ENCODE data around the gene RMRP.

RMRP gene

DNA sequence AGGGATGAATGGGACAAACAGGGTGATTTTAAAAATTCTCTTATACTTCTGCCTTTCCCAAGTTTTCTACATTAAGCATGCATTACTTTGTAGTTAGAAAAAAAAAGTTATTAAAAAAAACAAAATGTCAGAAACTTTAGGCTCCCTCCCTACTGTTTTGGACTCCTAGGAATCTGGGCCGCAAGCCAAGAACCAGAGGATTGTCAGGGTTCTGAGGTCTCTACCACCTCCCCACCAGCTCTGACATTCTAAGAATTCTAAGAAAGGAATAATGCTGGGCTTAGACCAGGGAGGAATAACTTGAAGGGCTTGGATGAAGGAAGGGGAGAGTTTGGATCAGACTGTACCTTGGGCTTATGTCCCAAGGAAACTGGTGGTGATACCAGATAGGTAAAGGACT is 8.2 kb upstream of the RMRP start:
- no peak for DNase-seq (ENCODE audit: low read depth, low spot score)

DNA sequence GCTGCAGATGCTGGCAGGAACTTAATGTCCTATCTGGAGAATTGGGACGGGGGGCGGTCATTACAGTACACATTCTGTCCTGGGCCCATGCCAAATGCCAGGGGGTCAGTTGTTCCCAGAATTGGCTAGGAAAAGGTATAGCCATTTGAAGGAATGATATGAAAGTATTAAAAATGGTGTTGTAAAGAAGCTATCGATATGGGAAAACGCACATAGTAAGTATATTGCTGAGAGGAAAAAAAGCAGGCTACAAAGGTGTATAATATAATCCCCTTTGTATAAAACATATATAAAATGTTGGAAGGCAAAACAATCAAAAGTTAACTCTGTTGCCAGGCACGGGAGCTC is 7.6 kb upstream of the RMRP start:
- DNase-seq (ENCODE audit: low read depth, low spot score): no peak

DNA sequence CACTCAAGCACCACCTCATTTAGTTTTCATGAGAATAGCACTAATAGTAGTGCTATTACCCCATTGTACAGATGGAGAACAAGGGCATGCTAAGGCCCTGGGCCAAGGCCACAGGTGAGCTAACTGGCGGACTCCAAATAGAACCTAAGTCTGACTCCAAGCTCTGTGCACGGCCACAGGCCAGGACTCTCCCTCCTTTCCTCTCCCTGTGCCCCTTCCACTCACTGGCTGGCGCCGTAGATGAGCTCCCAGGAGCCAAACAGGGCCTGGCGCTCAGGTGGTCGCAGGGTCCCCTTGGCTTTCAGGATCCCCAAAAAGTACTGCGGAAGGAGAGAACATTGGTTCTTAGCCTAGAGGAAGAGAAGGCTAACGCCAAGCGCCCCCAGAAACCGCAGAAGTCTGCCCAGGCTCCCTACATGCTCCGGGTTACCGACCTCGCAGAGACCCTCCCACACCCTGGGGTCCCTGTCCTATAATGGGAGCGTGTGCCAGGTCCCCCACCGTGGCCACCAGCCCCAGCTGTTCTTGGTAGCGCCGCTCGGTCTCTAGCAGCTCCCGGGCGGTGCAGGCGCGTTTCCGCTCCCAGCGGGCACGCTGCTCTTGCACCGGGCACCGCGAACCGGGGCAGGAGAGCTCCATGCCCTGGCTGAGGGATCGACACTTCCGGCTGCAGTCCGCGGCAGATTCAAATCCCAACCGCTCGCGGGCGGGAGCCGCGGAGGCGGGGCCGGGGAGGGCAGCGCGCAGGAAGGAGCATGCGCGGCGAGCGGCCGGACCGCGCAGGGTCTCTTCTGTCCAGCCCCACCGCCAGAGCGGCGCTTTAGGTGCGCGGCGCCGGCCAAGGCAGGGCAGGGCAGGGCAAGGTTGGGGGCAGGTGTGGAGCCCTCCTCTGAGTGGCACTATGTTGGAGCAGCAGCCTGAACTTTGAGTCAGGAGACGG is 7.0 kb upstream of the RMRP start, which contains the start of gene ARHGEF39:
TSS of gene ARHGEF39 (minus strand) at position 665 of the 940 bp plus-strand sequence. CDS start at position 639, 26 bp downstream.
- DNase-seq (ENCODE audit: low read depth, low spot score): peak; percentile 96

DNA sequence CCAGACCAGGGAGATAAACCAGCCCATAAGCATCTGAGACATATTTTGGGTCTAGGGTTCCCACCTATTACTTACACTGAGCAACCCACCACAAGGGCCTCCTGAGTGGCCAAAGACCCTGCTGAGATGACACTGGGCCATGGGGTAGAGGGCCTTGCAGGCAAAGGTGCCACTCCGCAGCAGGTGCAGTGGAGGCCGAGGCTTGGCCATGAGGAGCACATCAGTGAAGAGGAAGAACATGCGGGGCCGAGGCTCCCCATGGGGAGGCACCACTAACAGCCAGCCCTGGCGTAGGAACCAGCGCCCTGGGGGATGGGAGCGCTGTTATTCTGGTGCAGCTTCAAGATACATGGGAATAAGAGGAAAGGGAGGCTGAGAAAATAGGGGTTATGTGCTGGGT is 4.6 kb upstream of the RMRP start:
- DNase-seq (ENCODE audit: low read depth, low spot score): no peak

DNA sequence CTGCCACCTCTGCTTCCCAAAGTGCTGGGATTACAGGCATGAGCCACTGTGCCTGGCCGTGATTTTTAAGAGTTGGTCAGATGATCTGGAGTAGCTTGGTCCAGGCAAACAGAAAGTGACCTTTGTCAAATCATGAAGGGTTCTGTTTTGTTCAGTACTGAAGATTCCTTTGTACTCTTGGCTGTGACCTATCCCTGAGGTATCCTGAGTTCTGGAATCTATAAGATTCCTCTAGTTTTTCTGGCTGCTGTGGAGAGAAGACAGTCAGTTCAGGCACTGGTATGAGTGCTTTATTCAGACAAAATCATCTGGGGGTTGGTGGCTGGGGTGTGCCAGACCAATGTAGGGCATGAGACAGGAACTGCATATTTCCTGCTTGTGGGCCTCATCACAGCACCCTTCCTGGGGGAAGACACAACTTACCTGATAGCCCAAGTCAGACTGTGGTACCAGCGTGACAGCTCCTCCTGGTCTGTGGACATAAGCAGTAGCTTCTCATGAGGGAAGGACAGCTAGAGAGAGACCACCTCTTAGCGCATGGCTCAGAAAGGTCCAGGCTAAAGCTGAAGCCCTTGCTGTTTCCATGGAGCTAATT is 4.0 kb upstream of the RMRP start:
- no peak for DNase-seq (ENCODE audit: low read depth, low spot score)

DNA sequence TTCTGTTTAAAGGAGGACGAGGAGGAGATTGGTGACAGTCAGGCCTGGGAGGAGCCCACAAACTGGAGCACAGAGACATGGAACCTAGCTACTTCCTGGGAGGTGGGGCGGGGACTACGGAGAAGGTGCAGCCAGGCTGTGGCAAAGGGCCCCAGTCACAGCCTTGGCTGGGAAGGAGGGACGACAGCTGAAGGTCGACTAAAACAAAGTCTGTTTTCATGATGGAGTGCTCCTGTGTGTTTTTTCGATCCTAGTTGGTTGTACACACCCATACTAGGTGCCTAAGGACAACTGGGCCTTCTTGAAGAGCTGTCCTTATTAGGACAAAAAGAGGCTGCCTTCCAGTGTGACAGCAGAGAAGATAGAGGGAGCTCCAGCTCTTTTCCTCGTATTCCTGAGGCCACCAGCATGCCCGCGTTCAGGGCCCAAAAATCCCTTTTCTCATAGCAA is 3.2 kb upstream of the RMRP start:
- DNase-seq (ENCODE audit: low read depth, low spot score): peak; percentile 57

DNA sequence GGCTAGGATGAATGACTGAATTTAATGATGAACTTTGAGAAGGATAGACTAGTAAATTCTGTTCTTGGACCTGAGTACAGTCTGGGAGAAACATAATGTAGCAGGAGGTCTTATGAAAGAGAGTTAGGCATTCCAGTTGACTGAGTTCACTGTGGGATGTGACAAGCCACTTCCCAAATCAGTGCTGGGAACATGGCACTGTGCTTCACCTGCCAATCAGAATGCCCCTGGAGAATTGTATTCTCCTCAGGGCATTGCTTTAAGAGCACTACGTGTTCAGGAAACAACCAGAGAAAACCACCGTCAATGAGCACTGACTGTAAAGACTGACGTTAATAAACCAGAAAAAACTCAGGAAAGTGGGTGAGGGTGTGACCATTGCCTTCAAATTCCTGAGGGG is 1.5 kb upstream of the RMRP start:
- no peak for DNase-seq (ENCODE audit: low read depth, low spot score)

DNA sequence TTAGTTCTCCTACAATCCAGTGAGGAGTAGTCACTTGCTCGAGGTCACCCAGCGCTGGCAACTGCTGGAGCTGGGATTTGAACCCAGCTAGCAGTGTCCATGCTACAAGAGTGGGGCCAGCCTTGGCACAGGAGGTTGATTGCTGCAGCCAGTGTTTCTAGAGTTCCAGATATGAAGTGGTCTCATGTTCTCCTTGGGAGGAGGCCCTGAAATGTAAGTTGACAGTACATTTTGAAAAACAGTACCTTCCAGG is 1.1 kb upstream of the RMRP start:
- no peak for DNase-seq (ENCODE audit: low read depth, low spot score)

DNA sequence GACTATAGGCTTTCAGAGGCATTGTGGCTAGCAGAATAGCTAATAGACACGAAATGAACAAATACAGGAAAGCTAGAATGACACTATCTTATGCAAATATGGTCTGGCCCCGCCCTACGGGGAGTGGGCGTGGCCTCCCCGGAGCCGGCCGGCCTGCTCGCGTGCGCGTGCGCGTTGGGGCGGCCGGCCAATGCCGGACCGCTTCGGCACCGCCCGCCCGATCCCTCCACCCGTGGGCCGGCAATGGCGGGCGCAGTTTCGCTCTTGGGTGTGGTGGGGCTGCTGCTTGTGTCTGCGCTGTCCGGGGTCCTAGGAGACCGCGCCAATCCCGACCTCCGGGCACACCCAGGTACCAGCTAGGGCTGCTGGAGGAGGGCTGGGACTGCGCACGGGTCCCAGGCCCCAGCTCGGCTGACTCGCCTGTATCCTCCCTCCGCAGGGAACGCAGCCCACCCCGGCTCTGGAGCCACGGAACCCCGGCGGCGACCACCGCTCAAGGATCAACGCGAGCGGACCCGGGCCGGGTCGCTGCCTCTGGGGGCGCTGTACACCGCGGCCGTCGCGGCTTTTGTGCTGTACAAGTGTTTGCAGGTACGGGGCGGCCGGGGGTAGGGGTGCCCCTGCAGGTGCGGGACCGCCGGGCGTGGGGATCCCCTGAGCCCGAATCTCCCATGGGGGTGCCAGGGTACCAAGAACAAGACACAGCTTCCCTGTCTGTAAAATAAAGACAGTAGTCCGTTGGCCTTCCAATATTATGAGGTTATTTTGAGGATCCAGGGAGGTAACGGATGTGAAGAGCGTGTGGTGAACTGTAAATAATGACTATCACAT is 533 bp upstream of the RMRP start, which contains the start of gene CCDC107:
TSS of gene CCDC107 (plus strand) at position 156 of the 831 bp plus-strand sequence. CDS start at position 244, 88 bp downstream.
- DNase-seq (ENCODE audit: low read depth, low spot score): peak; percentile 93

DNA sequence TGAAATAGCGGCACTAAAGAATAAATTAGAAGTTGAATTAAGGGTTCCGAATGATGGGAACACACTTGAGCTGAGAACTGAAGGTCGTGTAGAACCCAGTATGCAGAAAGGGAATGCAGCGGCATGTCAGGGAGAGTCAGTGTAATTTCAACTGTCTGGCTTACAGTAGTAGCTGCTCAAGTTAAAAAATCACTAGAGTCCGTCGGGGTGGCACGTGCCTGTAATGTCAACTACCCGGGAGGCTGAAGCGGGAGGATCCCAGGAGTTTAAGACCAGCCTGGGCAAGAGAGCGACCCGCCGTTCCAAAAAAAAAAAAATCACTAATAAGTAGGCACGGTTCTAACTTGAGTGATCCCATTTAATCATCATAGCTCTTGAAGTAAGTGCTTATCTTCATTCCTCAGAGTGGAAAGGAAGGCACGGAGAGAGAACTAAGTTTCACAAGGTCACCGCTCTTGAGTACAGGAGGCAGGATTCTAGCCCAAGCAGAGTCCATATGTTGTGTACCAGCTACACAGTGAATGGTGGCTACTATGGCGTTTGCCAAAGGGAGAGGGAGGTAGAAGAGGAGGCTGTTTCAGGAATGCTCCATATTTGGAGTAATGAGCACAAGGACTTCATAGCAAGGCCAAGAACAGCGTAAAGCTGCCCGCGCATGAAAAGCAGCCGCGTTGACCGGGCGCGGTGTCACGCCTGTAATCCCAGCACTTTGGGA is 831 bp downstream of the RMRP start:
- no peak for DNase-seq (ENCODE audit: low read depth, low spot score)

DNA sequence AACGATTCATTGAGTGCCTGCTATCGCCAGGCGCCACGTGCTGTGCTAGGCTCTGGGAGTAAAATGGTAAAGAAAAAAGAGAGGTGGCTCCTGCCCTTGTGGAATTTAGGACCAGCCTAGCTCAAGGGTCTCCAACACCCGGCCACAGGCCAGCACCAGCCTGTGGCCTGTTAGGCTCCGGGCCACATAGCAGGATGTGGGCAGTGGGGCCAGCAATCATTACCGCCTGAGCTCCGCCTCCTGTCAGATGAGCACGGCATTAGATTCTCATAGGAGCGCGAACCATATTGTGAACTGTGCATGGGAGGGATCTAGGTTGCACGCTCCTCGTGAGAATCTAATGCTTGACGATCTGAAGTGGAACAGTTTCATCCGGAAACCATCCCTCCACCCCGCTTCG is 1.5 kb downstream of the RMRP start:
- DNase-seq (ENCODE audit: low read depth, low spot score): no peak

DNA sequence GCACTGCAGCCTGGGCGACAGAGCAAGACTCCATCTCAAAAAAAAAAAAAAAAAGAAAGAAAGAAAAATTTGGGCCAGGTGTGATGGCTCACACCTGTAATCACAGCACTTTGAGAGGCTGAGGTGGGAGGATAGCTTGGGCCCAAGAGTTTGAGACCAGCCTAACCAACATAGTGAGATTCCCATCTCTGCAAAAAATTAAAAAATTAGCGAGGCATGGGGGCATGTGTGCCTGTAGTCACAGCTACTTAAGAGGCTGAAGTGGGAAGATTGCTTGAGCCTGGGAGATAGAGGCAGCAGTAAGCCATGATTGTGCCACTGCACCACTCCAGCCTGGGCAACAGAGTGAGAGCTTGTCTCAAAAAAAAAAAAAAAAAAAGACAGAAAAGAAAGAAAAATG is 4.2 kb downstream of the RMRP start:
- no peak for DNase-seq (ENCODE audit: low read depth, low spot score)

DNA sequence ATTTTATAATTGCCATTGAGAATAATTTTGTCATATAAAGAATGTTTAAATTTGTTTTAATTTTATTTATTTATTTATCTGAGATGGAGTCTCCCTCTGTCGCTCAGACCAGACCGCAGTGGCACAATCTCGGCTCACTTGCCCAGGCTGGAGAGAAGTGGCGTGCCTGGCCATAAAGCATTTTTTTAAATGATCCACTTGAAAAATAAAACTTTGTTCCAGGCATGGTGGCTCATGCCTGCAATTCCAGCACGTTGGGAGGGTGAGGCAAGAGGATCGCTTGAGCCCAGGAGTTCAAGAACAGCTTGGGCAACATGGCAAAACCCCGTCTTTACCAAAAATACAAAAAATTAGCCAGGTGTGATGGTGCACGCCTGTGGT is 5.0 kb downstream of the RMRP start:
- DNase-seq (ENCODE audit: low read depth, low spot score): no peak

DNA sequence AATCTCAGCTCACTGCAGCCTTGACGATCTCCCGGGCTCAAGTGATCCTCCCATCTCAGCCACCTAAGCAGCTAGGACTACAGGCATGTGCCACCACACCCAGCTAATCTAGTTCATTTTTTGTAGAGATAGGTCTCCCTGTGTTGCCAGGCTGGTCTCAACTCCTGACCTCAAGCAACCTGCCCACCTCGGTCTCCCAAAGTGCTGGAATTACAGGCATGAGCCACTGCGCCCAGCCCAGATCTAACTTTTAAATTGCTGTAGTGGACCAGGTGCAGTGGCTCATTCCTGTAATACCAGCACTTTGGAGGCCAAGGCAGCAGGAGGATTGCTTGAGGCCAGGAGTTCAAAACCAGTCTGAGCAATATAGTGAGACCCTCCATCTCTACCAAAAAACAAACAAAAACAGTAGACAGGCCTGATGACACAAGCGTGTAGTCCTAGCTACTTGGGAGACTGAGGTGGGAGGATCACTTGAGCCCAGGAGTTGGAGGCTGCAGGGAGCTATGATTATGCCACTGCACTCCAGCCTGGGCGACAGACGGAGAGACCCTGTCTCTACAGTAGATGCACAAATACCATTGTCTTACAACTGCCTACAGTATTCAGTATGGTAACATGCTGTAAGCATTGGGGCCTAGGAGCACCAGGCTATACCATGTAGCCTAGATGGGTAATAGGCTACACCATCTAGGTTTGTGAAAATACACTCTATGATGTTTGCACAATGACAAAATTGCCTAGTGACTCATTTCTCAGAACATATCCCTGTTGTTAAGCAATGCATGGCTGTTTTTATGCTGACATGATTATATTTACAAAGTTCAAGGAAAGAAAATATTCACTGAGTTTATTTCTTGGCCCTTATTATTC is 5.6 kb downstream of the RMRP start:
- DNase-seq (ENCODE audit: low read depth, low spot score): no peak

DNA sequence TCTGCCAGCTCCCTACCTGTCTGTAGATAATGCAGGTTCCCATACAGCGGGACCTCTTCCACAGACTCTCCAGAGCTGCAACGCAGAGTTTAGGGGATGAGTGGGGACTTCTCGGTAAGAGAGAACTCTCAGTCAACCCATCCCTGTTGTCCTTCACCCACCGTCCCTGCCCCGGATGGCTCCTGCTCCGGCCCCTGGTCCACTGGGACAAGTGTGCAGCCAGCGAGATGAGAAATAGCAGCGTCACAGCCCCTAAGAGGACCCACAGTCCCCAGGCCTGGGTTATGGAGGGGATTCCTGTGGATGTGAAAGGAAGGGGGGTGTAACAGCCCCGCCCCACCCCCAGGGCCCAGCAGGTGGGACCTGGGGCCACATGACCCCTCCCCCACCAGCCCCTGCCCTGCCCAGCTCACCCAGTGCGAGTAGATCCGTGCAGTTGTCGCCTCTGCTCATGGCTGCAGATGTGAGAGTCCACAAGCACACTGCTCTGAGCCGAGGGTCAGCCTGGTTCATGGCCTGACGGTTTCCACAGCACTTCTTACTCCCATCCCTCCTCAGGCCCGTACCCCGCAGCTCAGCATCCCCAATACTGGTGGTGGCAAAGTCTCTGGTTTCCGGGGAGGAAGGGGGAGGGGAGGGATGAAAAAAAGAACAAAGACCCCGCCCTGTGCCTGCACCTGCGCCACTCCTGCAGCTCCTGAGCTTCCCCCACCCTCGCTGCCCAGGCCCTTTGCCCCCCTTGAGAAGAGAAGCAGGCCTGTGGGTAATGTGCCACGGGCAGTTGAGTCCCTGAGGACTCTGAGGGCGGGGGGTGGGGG is 7.3 kb downstream of the RMRP start, which contains the start of gene SIT1:
TSS of gene SIT1 (minus strand) at position 591 of the 818 bp plus-strand sequence. CDS start at position 513, 78 bp downstream.
- DNase-seq (ENCODE audit: low read depth, low spot score): no peak

DNA sequence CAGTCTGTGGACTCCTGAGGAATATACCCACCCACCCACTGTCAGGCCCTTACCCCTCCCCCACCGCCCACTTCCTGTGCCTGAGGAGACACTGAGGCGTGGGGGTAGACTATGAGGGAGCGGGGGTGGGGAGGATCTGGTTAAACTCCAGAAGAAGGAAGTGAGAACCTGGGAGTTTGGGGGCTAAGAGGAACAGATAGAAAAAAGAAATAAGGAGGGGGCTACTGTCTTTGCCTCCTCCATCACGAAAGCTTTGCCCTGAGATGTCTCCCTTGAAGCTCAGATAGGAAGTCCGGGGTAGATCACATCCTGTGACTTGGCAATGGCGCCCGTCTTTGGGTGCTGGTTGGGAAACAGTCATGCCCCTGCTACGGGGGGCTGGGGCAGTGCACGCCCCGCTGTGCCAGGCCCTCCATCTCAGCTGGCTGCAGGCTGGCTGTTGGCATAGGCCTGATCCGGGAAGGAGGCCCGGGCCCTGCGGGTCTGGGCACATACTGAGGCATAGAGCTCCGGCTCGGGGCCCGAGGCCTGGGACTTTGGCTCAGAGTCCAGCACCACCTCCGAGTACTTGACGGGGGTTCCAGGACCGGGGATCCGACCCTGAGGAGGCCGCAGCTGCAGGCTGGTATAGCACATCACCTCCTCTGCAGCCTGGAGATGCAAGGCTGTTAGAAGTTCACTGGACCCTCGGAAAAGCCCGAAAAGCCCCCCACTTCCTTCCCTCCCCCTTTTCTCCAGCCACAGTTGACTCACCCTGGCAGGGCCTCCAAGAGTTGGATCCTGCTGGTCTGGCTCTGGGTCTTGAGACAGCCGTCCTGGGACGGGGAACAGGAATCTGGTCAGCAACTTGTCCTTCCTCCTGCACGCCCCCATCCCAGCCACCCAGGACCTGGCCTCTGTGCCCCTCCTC is 8.1 kb downstream of the RMRP start:
- no peak for DNase-seq (ENCODE audit: low read depth, low spot score)

DNA sequence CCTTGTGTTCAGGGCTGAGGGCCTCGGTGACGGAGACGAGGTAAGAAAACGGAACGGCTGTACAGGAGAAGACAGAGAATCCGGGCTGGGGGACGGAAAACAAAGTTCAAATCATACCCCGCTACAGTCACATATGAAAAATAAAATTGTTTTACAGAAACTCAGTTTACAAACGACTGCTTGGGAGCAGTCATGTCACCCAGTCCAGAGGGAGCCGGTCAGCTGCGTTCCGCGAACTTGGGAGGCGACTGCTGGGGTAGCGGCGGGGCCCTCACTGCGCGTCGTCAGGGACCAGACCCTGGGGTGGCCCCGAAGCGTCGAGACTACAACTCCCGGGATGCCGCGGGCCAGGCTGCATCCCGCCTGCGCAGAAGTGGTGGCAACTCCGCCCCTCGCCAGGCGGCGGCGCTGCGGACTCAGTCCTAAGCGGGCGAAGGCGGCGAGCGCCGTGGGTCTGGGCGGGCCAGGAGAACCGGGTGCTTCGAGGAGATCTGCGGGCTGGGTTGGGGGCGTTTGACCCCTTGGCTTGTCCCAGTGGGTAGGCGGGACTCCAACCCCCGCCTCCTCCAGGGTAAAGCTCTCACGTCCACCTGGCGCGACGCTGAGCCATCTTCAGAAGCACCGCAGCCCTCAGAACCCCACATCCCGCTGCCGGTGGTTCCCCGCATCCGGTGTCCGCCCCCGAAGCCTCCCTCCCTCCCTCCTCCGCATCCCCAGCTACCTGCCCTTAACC is 11.1 kb downstream of the RMRP start:
- peak; percentile 95 for DNase-seq (ENCODE audit: low read depth, low spot score)

DNA sequence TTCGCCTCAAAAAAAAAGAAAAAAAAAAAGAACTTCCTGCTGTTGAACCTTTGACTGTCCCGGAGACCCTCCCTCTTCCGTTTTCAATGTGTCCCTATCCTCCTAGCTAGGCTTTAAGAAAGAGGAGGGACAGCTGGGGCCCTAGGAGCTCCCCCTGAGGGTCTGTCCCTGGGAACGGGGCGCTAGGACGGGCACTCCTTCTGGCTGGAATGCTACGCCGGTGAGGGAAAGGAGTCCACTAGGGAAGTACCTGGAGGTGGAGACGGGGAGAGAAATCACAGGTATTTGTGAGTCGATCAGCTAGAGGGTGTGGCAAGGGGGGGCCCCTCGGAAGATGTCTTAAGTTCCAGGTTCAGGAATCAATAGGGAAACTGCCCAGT is 11.7 kb downstream of the RMRP start:
- DNase-seq (ENCODE audit: low read depth, low spot score): peak; percentile 73

Data from ELF-1 (cell line).